NB4 (cell line): ENCODE data around the gene FEZF2.

ENCODE experiments used
- DNase-seq: peaks from one replicate; pipeline ENCODE4 v3.0.0; 2010; ENCODE audit warnings: low read depth
- H3K4me3 ChIP-seq: one replicate; pipeline ENCODE4 v1.5.1; 2011; ENCODE audit warnings: mild to moderate bottlenecking, low read depth, low read length, moderate library complexity
- CTCF ChIP-seq: IDR thresholded peaks from one replicate; pipeline ENCODE4 v1.5.1; 2012; ENCODE audit warnings: low read depth, low read length
- MAX ChIP-seq: IDR thresholded peaks from 2 replicates; pipeline ENCODE4 v1.6.1; 2011; ENCODE audit warnings: low read depth, low read length
- MYC ChIP-seq: IDR thresholded peaks from 2 replicates; pipeline ENCODE4 v1.6.1; 2011; ENCODE audit warnings: low read depth, low read length
- POLR2A ChIP-seq: IDR thresholded peaks from 2 replicates; pipeline ENCODE4 v1.6.1; 2011; ENCODE audit warnings: mild to moderate bottlenecking; ENCODE audit not compliant: insufficient read length; ENCODE audit errors: extremely low read depth

FEZF2 gene

GRCh38 chr3:62373215-62373614 lies at the start of gene FEZF2:
Gene FEZF2 (minus strand): TSS chr3:62373550. CDS start chr3:62372868, 682 bp downstream.
- TF ChIP-seq MAX (no peak), MYC (no peak), CTCF (no peak), POLR2A (no peak)
- H3K4me3 ChIP-seq, result no peak within 1 kb of the TSS
- no peak for DNase-seq

DNA sequence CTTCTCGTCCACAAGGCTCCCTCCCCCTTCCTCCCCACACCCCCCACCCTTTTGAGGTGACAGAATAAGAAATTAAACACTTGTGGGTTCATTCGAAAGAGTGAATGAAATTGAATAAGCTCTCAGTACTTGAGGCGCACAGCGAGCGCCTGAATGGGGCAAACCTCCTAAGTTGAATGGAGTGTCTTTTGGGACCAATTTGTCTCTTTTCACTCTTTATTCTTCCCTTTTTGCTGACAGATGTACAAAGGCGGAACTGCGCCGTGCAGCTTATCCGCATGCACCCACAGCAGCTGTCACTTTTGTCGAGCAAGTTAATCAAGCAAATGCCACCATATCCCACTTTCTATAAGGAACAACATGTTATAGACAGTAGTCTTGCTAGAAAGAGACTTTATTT lies 47.9 kb upstream of the FEZF2 start:
- H3K4me3 ChIP-seq, result no peak overlapping the region
- TF ChIP-seq CTCF (no peak), MYC (no peak), POLR2A (no peak), MAX (no peak)
- DNase-seq, result no peak

DNA sequence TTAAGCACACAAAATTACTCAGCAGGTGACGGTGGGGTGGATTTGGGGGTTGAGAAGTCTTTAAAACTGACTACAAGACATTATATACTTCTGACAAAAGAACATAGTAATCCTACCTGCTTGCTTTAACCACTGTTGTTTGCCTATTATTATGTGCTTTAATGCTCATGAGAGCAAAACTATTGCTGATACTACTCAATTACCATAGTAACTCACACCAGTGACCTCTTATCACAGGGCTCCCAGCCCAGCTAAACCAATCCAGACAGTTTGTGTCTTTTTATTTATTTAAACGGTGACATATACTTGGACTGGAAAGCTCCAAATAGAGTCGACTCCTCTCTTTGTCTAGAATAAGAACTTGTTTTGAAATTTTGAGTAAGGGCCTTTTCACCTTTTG lies 42.8 kb upstream of the FEZF2 start:
- no peak overlapping the region for H3K4me3 ChIP-seq
- TF ChIP-seq CTCF (no peak), MYC (no peak), MAX (no peak), POLR2A (no peak)
- DNase-seq, result no peak

DNA sequence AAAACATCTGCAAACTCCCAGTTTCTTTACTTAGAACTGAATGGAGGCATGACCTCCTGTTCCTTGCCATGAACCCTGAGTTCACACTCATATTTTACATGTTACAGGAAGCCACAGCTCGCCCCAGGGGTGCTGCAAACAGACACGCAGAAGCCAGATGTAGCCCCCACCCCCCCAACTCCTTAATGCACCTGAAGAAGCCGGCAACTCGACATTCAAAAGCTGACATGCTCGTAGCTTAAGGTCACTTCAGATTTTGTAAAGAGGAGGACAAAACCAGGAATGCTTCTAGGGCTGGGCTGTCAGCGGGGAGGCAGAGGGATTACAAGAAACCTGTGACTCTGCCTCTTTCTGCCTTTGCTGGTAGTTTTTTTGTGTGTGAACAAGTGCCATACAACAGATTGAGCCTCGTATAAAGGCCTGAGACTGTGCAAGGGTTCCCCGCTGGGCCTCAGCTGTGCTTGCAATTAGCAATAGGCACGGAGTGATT lies 42.0 kb upstream of the FEZF2 start:
- no peak overlapping the region for H3K4me3 ChIP-seq
- DNase-seq, result no peak
- TF ChIP-seq CTCF (no peak), MYC (no peak), MAX (no peak), POLR2A (no peak)

DNA sequence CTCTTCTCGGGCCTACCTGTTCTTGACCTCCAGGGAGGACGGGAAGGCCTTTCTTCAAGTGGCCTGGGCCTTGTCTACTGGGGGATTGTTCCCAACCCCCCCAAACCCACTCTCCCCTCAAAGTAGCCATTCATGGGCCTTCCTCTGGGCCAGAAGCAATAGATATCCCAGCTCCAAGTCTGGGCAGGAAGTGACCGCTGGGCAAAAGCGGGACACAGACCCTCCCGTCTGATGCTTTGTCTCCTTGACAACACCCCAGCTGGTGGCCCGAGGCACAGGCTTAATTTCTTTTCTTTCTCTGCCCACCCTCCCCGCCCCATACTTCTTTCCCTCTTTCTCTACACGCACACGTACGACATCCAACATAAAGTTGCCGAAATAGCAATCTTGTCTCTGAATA lies 41.4 kb upstream of the FEZF2 start:
- no peak for DNase-seq
- no peak overlapping the region for H3K4me3 ChIP-seq
- TF ChIP-seq POLR2A, result no peak
- no peak for TF ChIP-seq MYC
- no peak for TF ChIP-seq MAX
- no peak for TF ChIP-seq CTCF
